A673 (cell line): ENCODE measurements around the gene CHRD. TPM values are rescaled to one million over a fixed set of nuclear protein-coding genes. Genes with fewer than 3 reads are reported as not detected.

ENCODE experiments used
- BruUV-seq: library from RNA; stranded (reverse); fragments of 400-500 nt; replicated peaks from 2 replicates; lab custom pipeline; 2021; lab: Mats Ljungman, UMichigan
- CTCF ChIA-PET: fragments of 300-600 bp; sonication (Branson Sonifier 250); formaldehyde crosslinking; loops from one replicate; lab custom pipeline; 2022; ENCODE audit warnings: antibody characterized with exemption; lab: Charles Lee
- POLR2A ChIA-PET: fragments of 300-600 bp; sonication (Branson Sonifier 250); formaldehyde crosslinking; loops from one replicate; lab custom pipeline; 2022; ENCODE audit warnings: antibody characterized with exemption; ENCODE audit not compliant: low non-redundant PET; lab: Charles Lee
- DNase-seq: peaks from one replicate; pipeline ENCODE4 v3.0.0-alpha.2; 2015; ENCODE audit warnings: low spot score
- H3K27ac ChIP-seq: fragments of 200-600 bp; sonication (generic); 2 replicates; pipeline ENCODE4 v1.5.1; 2016; ENCODE audit warnings: mixed run types, low read depth, mild to moderate bottlenecking, mixed read lengths, antibody characterized with exemption, low read length; ENCODE audit not compliant: poor library complexity, severe bottlenecking
- H3K27me3 ChIP-seq: fragments of 200-600 bp; sonication (generic); replicated peaks from 2 replicates; pipeline ENCODE4 v1.6.1; 2017; ENCODE audit warnings: mixed run types, low read depth, mild to moderate bottlenecking, mixed read lengths, antibody characterized with exemption, low read length; ENCODE audit not compliant: insufficient read depth, poor library complexity
- H3K36me3 ChIP-seq: fragments of 200-600 bp; sonication (generic); 2 replicates; pipeline ENCODE4 v1.6.1; 2016; ENCODE audit warnings: mixed run types, mild to moderate bottlenecking, mixed read lengths, antibody characterized with exemption, low read length; ENCODE audit not compliant: insufficient read depth, poor library complexity, severe bottlenecking
- H3K4me1 ChIP-seq: fragments of 200-600 bp; sonication (generic); 2 replicates; pipeline ENCODE4 v1.6.1; 2017; ENCODE audit warnings: mixed run types, mild to moderate bottlenecking, mixed read lengths, antibody characterized with exemption, low read length; ENCODE audit not compliant: insufficient read depth, poor library complexity, severe bottlenecking
- H3K4me3 ChIP-seq: fragments of 200-600 bp; sonication (generic); 2 replicates; pipeline ENCODE4 v1.5.1; 2016; ENCODE audit warnings: low read depth, mixed run types, mild to moderate bottlenecking, mixed read lengths, low read length; ENCODE audit not compliant: poor library complexity, severe bottlenecking
- H3K9me3 ChIP-seq: fragments of 200-600 bp; sonication (generic); 2 replicates; pipeline ENCODE4 v1.6.1; 2016; ENCODE audit warnings: mixed run types, low read depth, mild to moderate bottlenecking, mixed read lengths, antibody characterized with exemption, low read length; ENCODE audit not compliant: poor library complexity, severe bottlenecking
- EZH2 ChIP-seq: fragments of 200-600 bp; sonication (generic); IDR thresholded peaks from 2 replicates; pipeline ENCODE4 v1.6.1; 2017; ENCODE audit warnings: borderline replicate concordance, low read depth, mild to moderate bottlenecking, mixed read lengths, antibody characterized with exemption, low read length; ENCODE audit not compliant: poor library complexity, severe bottlenecking
- intact Hi-C: fragments of 100-400 bp; cut with micrococcal nuclease; formaldehyde crosslinking; loops from one replicate; pipeline ENCODE4 v1.10.0; 2022; ENCODE audit not compliant: unreplicated experiment
- total RNA-seq: library from RNA; stranded (reverse); gene quantifications from 2 replicates; pipeline ENCODE4 v1.2.3, GENCODE V29; 2021
- TF ChIP-seq, protein P1 (sequence below): fragments of 300-800, 200-600 bp; sonication (generic); conservative IDR thresholded peaks from 2 replicates; pipeline ENCODE4 v1.5.1; 2017; ENCODE audit warnings: low read depth, mild to moderate bottlenecking, antibody characterized with exemption, low read length, moderate library complexity, mixed read lengths

The CHRD gene
- total RNA-seq, 1 experiment from 2014 or later, result 0.06 TPM

DNA sequence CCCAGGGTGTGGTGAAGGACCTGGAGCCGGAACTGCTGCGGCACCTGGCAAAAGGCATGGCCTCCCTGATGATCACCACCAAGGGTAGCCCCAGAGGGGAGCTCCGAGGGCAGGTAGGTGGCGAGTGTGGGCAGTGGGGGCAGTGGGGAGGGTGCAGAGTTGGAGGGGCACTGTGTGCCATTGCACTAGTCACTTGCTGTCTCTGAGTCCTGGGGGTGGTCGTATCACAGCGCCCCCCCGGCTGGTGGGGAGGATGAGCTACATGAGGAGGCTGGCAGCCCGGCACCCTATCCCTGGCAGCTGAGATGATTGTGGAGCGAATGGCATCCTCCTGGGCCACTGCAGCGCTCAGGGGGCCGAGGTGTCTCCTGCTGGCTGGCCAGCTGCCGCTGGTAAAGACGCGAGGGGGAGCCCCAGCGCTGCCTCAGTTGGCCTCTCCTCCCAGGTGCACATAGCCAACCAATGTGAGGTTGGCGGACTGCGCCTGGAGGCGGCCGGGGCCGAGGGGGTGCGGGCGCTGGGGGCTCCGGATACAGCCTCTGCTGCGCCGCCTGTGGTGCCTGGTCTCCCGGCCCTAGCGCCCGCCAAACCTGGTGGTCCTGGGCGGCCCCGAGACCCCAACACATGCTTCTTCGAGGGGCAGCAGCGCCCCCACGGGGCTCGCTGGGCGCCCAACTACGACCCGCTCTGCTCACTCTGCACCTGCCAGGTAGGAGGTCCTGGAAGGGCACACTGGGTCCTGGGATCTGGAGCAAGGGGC, 6.4 kb downstream of the CHRD start:
- TF ChIP-seq, protein P1, sequence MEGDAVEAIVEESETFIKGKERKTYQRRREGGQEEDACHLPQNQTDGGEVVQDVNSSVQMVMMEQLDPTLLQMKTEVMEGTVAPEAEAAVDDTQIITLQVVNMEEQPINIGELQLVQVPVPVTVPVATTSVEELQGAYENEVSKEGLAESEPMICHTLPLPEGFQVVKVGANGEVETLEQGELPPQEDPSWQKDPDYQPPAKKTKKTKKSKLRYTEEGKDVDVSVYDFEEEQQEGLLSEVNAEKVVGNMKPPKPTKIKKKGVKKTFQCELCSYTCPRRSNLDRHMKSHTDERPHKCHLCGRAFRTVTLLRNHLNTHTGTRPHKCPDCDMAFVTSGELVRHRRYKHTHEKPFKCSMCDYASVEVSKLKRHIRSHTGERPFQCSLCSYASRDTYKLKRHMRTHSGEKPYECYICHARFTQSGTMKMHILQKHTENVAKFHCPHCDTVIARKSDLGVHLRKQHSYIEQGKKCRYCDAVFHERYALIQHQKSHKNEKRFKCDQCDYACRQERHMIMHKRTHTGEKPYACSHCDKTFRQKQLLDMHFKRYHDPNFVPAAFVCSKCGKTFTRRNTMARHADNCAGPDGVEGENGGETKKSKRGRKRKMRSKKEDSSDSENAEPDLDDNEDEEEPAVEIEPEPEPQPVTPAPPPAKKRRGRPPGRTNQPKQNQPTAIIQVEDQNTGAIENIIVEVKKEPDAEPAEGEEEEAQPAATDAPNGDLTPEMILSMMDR, result no peak
- TF ChIP-seq EZH2, result no peak
- CTCF ChIA-PET, result interaction anchor here (0.6 kb wide), 1 partner anchor 15 kb away, joined by 6 read pairs; no protein-coding TSS in a partner anchor
- peaks cover 10% of the 10 kb centered on the region for H3K27me3 ChIP-seq
- no peaks in the 10 kb centered on the region for H3K36me3 ChIP-seq
- H3K27ac ChIP-seq, result no peak overlapping the region
- no peaks in the 10 kb centered on the region for H3K9me3 ChIP-seq
- DNase-seq, result no peak
- POLR2A ChIA-PET, result no interaction called here
- BruUV-seq, result no TSS peak
- intact Hi-C loops, result no loop called here
- no peaks in the 10 kb centered on the region for H3K4me1 ChIP-seq
- H3K4me3 ChIP-seq, result no peak overlapping the region

DNA sequence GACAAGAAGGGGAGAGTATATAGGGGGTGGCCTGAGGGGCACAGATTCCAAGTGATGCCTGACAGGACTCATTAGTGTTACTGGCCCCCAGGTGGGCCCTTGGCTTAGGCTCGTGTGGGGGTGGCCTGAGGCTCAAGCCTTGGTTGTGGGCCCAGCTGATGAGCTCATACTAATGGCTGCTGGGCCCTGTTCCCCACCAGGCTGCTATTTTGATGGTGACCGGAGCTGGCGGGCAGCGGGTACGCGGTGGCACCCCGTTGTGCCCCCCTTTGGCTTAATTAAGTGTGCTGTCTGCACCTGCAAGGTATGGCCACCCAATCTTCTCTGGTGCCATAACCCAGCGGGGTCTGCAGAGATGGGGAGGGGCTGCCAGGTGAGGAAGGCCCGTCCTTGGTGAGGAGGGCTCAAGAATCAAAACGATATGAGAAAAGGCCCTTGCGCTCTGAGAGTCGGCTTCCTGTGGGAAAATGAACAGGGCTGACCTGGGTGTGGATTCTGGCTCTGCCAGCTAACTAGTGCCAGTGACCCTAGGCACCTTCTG, 7.4 kb downstream of the CHRD start:
- BruUV-seq, result no TSS peak
- Histone ChIP-seq H3K36me3 (no peaks in the 10 kb centered on the region), H3K4me1 (no peaks in the 10 kb centered on the region), H3K27ac (no peak overlapping the region), H3K27me3 (no peaks in the 10 kb centered on the region), H3K9me3 (no peaks in the 10 kb centered on the region), H3K4me3 (no peak overlapping the region)
- TF ChIP-seq, protein P1, result no peak
- no peak for TF ChIP-seq EZH2
- no peak for DNase-seq
- intact Hi-C loops, result no loop called here
- ChIA-PET POLR2A (no interaction called here), CTCF (no interaction called here)

- DNase-seq, result no peak
- ChIA-PET CTCF (no interaction called here), POLR2A (no interaction called here)
- Histone ChIP-seq H3K27me3 (no peaks in the 10 kb centered on the region), H3K9me3 (no peaks in the 10 kb centered on the region), H3K4me3 (no peak overlapping the region), H3K36me3 (no peaks in the 10 kb centered on the region), H3K27ac (no peak overlapping the region), H3K4me1 (no peaks in the 10 kb centered on the region)
- BruUV-seq, result no TSS peak
- TF ChIP-seq, protein P1, result no peak
- TF ChIP-seq EZH2, result no peak
- intact Hi-C loops, result no loop called here
These were observed 8.5 kb downstream of the CHRD start for GRCh38 chr3:184388164-184388935.
